NCI-H460 (cell line): ENCODE measurements around the gene SMCO2. TPM values are rescaled to one million over a fixed set of nuclear protein-coding genes. Genes with fewer than 3 reads are reported as not detected.

Experiments used
- DNase-seq: peaks from one replicate; pipeline ENCODE4 v3.0.0-alpha.2; 2016; ENCODE audit warnings: low read depth; ENCODE audit errors: extremely low read depth
- total RNA-seq: library from RNA; depleted of rRNA; stranded (reverse); fragments of >200 nt; shearing (Covaris generic); gene quantifications from 2 replicates; pipeline ENCODE4 v1.2.3, GENCODE V29; 2014

SMCO2 gene
- total RNA-seq, 1 experiment from 2014 or later: 0.27 TPM

DNA sequence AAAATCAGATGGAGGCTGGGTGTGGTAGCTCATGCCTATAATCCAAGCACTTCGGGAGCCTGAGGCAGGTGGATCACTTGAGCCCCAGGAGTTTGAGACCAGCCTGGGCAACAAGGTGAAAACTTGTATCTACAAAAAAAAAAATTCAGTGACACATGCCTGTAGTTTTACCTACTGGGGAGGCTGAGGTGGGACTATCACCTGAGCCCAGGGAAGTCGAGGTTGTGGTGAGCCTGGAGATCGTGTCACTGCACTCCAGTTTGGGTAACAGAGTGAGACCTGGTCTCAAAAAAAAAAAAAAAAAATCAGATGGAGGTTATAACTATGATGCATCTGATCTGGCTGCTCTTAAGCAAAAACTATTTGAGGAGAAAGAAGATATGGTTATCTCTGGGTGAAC is 50.9 kb downstream of the SMCO2 start:
- DNase-seq: no peak

DNA sequence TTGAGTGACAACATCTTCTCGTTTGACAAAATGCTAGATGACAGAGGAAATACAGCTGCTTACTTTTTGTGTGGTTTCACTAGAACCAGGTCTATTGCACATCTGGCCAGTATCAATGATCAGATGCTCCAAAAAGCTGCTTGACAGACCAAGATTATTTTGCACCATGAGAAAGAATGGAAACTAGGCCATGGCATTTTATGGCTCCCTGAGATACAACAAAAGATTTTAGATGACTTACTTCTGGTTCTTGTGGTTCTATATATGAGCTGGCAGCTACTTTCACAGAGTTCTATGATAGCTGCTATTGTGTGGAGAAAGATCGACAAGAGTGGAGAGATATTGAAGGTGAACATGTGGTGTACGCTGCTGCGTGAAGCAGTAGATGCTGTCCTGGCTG is 51.6 kb downstream of the SMCO2 start:
- DNase-seq: no peak

DNA sequence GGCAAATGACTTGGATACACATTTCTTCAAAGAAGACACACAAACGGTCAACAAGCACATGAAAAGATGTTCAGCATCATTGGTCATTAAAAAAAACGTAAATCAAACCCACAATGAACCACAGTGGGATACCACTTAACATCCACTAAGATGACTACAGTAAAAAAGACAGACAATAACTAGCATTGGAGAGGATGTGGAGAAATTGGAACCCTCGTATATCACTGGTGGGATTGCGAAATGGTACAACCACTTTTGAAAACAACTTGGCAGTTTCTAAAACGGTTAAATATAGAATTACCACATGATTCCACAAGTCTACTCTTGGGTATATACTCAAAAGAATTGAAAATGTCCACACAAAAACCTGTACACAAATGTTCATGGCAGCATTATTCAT is 52.2 kb downstream of the SMCO2 start:
- no peak for DNase-seq

DNA sequence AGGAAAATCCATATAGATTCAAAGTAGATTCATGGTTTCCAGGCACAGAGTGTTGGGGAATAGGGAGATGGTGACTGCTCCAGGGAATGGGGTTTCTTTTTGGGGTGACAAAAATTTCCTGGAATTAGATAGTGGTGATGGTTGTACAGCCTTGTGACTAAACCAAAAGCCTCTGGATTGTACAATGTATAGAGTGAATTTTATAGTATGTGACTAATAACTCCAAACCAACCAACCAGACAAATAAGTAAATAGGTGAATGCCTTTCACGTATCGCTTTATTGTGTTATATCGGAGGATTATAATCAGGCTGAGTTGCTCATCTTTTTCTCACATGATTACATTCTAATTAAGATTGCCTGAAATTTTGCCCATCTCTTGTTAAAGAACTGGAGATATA is 52.8 kb downstream of the SMCO2 start:
- DNase-seq: no peak

DNA sequence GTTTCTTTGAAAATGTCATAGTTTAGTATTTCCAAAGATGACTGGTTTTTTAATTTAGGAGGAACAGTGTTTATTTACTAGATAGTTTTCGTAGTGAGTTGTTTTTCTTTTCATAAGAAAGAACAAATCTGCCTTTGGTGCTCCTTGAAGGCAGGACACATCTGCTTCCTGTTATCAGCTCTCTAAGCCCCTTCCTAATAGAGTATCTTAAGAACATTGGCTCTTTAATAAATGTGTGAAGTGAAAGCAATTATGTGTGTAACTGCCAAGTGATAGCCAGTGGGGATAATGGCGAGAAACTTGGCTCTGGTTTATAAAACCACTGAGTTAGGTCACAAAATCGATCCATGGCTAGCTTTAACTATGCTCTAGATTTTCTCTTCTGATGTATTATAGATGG is 54.0 kb downstream of the SMCO2 start:
- DNase-seq: no peak

DNA sequence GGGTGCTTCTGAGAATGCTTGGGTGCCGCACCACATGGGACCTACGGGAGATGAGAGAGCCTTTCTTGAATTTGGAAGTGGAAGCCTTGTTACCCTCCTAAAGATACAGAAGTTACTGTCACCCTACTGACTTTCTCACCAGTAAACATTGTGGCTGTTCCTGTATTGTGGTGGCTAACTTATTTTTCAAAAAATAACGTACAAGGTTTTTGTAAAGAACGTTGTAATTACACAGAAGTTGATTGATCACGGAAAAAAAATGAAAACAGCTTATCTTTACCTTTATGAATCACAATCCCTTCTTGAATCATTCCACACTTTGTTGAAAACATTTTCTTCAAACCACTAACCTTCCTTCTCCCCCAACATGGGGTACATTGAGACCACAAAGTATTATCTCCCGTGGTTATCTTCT is 55.5 kb downstream of the SMCO2 start:
- DNase-seq: no peak

DNA sequence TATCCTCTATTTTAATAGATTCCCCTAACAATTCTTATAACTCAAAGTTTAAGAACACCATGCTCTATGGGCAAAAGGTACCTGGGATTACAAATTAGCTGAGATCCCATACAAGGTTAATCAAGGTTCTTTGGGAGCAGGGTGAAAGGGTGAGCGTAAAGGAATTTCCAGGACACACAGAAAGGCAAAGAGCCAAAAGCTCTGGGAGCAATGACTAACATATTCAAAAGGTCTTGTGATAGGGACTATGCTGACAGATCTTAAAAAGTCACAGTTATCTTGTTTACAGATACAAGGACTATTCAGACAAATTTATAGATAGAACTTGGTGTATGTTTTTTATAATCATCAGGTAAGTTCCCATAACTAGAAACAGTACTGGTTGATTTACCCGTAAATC is 58.0 kb downstream of the SMCO2 start:
- no peak for DNase-seq

DNA sequence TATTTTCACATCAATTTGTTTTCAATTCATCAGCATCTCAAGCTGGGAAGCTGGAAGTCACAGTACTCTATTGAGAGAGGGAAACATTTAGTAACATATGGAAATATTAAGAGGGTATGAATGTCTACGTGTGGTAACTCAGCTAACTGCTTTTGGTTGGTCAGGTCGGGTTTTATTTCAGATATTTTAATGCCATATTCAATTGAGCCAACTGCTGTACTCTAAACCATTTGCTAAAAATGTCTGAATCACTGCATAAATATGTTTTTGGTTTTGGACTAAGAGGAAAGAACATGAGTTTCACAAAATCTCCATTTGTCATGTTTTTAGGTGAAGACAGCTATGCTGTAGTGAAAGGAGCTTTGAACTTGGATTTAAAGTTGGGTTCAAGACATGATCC is 58.6 kb downstream of the SMCO2 start:
- DNase-seq: no peak

DNA sequence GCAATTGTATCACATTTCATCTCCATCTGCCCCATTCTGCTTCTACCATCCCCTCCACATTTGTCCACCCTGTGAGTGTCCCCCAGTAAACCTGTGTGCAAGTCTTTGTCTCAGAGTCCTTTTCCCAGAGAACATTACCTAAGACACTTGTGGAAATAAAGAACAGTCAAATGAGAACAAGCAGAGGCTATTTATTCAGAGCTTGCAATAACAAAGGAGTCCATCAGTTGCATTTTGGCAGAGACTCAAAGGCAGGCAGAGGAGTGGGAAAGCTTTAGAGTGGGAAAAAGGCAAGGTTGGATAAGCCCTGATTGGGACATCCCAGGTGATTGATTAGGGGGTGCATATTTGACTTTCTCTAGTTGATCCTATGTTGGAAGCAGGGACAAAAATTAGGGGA is 59.2 kb downstream of the SMCO2 start:
- DNase-seq: no peak

DNA sequence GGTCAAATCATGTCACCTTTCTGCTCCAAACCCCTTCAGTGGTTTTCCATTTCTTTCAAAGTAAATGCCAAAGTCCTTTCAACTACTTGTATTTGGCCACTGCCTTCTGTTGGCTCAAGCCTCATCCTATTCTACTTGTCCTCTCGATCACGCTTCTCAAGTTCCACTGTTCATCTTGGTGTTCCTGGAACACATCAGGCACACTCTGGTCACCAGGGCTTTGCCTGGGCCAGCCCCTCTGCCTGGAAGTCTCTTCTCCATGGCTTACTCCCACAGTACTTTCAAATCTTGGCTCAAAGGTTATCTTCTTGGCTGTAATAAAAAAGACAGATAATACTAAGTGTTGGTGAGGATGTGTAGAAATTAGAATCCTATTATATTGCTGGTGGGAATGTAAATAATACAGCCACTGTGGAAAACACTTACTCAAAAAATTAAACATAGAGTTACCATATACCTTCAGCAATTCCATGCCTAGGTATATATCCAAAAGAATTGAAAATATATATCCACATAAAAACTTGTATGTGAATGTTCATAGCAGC is 60.2 kb downstream of the SMCO2 start:
- DNase-seq: no peak

DNA sequence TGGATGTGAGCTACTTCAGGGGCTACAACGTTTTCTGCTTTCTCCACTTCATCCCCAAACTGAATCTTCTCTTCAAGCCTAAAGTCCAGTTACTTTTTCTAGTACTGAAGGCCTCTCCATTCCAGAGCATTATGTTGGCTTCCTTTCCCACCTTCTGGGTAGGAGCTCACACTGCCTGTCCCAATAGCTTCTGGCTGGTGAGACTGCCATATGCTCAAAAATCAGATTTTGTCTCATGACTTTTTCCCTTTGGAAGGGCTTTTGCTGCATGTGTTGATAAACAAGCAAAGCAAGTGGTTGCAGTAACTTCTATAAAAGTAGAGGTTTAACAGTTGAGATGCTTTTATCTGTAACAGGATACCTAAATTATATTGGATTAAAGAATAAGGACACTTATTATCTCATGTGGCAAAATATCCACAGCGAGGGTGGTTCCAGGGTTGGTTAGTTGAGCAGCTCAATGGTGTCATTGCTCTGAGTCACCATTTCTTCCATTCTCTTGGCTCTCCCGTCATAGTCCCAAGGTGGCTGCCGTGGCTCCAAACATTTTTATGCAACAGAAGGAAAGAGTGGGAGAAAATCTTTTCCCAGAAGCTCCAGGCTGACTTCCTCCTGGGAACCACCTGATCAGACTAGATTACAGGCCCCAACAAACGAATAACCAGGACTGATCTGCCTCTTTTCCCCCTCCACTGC is 62.3 kb downstream of the SMCO2 start:
- no peak for DNase-seq

DNA sequence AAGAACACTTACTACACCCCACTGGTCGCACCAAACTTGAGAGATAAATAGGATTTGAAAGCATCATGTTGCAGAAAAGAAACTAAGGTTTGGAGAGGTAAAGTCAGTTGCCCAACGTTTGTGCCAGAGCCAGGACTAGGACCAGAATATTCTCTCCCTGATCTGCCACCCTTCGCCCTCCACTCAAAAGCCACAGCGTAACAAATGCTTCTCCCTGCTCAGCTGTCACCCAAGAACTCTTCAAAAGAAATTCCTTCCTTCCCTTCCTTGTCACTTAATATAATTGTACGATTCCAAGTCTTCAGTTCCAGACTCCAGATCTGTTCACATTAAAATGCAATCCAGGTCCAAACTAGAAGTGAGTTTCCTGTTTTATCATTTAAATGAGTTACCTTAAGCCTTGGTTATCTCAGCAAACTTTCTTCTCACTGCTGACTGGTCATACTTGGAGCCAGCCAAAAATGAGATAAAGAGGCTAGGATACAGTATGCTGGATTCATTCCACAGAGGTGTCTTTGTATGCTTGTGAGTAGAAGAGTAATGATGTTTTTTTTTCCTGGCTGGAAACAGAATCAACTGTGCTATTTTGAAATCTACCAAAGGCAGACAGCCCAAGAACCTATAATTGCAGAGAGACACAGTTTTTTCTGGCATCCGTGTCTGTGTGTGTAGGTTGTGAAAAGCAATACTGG is 64.6 kb downstream of the SMCO2 start:
- no peak for DNase-seq

DNA sequence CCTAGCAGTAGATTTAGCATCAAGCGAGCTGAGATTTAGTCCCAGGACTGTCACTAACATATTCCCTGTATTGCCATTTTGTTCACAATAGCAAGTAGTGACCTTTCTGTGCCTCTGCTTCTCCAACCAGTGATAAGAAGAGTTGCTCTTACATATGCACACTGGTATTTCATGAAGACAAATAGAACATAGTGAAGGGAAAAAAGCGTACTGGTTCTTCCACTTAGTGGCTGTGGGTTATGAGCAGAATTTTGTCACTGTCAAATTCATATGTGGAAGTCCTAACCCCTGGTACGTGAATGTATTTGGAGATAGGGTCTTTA is 65.1 kb downstream of the SMCO2 start:
- no peak for DNase-seq

DNA sequence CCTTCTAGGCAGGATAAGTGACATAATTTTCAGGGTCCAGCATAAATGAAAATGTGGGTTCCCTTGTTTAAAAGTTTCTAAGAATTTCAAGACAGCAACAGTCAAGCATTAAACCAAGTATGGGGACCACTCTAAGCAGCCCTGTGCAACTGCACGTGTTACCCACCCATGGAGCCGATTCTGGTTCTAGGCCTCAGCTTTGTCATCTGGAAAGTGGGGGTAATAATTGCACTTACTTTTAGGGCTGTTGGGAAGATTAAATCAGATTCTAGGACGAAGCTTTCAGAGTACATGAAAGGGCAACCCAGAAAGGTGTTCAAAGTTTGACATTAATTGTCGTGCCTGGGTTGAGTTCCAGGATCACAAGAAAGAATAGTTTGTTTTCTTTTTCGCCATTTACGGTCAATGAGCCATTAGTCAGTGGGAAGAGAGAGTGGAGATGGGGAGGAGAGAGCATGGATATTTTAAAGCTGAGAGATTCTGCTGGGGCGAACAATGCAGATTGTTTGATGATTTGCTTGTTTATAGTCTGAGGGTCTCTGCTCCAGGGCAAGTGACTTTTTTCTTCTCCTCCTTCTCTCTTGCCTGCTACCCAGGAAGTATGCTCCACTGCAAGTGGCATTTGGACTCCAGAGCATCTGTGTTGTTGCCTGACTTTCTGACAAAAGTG is 66.8 kb downstream of the SMCO2 start:
- no peak for DNase-seq

DNA sequence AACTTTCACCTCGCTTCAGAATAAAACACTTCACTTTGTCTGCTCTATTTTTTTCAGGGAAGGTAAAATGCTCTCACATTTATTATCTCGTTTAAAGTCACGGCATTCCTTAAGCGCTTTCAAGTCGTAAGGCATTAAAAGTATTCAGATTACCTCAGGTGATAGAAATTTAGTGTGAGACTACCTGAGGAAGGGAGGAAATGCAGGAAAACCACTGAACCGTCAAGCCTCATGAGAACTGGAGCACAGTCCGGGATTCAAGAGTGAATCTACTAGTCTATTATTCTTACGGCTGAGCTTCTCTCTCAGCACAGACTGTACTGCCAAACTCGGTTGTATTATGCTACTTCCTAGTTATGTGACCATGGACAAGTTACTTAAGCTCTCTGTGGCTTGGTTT is 69.1 kb downstream of the SMCO2 start:
- DNase-seq: no peak

DNA sequence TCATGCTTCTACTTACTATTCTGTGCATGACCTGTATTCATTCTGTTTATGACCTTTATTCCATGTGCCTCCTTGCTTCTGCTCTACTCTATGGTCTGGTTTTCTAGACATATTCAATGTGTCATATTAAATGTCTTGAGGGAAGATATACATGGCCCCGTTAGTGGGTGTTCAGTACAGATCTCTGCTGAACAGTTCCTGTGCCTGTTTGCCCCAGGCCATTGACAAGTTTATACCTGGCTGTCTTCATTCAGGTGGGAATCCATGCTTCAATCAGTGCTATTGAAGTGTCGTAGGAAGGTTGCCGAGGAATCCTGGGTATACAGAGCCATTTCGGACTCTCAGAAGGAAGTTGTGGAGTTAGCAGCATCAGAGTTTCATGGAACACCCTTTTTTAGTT is 70.1 kb downstream of the SMCO2 start:
- no peak for DNase-seq

DNA sequence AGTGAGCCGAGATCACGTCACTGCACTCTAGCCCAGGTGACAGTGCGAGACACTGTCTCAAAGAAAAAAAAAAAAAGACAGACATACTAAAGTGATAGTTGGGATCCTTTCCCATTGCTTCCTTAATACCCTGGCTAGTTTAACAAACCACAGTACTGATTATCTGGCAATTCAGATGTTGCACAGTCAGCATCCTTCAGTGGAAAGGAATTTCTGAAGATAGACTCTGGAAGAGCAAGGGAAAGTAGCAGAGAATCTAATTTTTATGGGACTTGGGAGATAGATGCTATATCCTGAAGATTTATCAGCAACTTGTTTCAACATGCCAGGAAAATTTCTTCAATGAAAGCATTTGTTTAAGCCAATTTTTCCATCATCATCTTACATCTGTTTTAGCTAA is 71.0 kb downstream of the SMCO2 start:
- DNase-seq: no peak

DNA sequence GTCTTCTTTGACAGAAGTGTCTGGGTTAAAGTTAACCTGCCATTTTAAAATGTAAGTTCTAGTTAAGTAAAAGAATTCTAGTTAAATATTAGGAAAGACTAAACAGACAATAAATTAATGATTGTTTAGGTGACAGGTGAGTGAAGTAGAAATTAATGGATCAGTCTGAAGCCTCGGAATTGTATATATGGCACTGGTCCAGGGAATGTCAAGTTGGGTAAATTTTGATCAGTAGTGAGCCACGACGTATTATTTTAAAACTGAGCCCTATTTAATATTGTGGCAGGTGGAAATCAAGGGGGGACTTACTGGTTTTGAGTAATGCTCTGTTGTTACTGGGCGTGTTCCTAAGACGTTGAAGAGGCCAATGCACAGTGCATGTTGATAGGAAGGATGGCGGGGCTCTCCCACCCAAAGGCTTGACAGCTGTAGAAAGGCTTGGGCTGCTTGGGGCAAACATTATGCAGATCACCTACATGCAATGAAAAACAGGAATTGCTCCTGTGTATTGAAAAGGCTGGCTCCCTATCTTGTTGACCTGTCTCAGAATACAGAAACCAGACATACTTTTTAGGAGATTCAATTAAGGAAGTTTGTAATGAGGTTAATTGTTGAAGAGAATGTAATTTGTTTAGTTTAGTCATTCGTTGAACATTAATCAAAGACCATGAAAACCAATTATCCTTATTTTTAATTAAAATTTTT is 71.6 kb downstream of the SMCO2 start:
- no peak for DNase-seq

DNA sequence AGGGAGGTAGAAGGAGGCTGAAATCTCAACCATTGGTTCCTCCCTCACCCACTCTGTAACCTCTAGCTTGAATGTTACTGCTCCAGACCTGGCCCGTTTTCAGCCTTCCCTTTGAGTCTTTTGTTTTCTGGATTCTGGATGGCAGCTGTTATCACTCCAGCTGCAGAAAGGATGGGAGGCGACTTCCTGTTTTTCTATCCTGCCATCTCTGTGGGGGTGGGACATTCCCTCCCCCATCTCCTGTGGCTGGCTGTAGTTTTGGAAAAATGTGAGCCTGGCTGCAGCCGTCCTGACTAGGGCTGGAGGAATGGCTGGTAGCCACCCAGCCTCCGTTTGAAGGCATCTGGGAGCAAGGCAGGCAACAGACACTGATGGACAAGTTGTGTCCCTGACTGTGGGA is 74.5 kb downstream of the SMCO2 start:
- no peak for DNase-seq

DNA sequence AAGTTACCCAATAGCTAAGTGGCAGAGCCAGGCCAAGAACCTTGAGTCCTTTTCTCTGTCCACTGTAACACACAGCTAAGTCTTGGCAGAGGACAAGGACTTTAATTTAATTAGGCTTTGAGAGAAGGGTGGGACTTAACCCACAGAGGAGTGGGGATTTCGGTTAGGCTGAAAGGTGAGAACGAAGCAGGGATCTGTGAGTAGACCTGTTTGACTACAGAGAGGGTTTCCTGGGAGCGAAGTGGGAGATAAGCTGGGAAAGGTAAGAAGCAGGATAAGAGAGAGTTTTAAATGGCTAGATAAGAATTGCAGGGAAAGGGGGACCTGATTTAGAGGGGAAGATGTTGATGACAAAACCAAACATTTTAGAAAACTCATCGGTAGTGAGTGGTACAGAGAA is 75.4 kb downstream of the SMCO2 start:
- DNase-seq: no peak

DNA sequence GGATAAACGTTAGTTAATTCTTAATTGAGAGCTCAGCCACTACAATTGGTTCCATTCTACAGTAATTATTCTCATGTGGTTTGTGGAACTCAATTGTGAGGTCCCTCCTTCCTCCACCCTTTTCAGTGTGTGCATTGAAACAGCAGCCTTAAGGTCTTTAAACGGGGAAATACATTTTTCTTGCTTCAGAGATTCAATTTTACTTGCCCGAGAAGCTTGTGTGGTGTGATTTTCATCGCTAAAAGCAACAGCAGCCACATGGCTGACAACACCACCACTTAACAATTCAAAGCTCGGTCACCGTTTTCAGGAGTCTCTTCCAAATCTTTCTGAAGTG is 76.7 kb downstream of the SMCO2 start:
- DNase-seq: no peak
